ENCODE measurements around the gene KIRREL1. TPM values are rescaled to one million over a fixed set of nuclear protein-coding genes. Genes with fewer than 3 reads are reported as not detected.

Gene KIRREL1
- polyA plus RNA-seq, 1 donor (not counting 4 experiments of a cell fraction or from before 2014, with no cell fraction given): 19.7 TPM

GRCh38 chr1:158124034-158124433 lies 130.6 kb downstream of the KIRREL1 start:
- H3K27ac ChIP-seq (ENCODE audit: control insufficient read depth, insufficient read depth, low read length): peak overlapping the region; percentile 57
- FAIRE-seq (peak; percentile 83), DNase-seq (ENCODE audit: low read depth, low spot score) (peak; percentile 92)

GRCh38 chr1:158124999-158125398 lies 131.6 kb downstream of the KIRREL1 start:
- no peaks in the 10 kb centered on the region for H3K27me3 ChIP-seq (ENCODE audit: control insufficient read depth, extremely low read depth, insufficient read depth, low read length)
- no peaks in the 10 kb centered on the region for H4K20me1 ChIP-seq (ENCODE audit: control insufficient read depth, extremely low read depth, insufficient read depth, low read length)
- H3K9me3 ChIP-seq (ENCODE audit: control insufficient read depth, low read depth, low read length): no peaks in the 10 kb centered on the region
- H3K9me1 ChIP-seq (ENCODE audit: control insufficient read depth, extremely low read depth, insufficient read depth, low read length): no peaks in the 10 kb centered on the region
- dilution Hi-C loops (cut with MboI; ENCODE audit: extremely low pct_ligation_motif_present, low sequenced_read_pairs): loop anchor here (25.0 kb wide), 1 partner anchor 163 kb away; no protein-coding TSS in a partner anchor
- H3K79me2 ChIP-seq (ENCODE audit: control insufficient read depth, insufficient read depth, low read length): no peaks in the 10 kb centered on the region
- peaks cover 19% of the 10 kb centered on the region for H3K4me1 ChIP-seq (ENCODE audit: control insufficient read depth, extremely low read depth, insufficient read depth, low read length)
- TF ChIP-seq CTCF (optimal IDR thresholded peaks at IDR 0.05 in 1 of 3, IDR thresholded peaks at IDR 0.05 in 1 of 3, conservative IDR thresholded peaks at IDR 0.05 in 1 of 3; ENCODE audit: extremely low read depth in 1 of 3, insufficient read depth in 2 of 3, low read length in 3 of 3) (peak; percentile 83 to 98 (median 94)), EZH2 (IDR thresholded peaks at IDR 0.05; ENCODE audit: low read length) (no peak)
- no peak overlapping the region for H3K4me3 ChIP-seq (ENCODE audit: control insufficient read depth in 2 of 3, extremely low read depth in 1 of 3, insufficient read depth in 2 of 3, low read depth in 1 of 3, low read length in 3 of 3)
- H3K4me2 ChIP-seq (ENCODE audit: control insufficient read depth, extremely low read depth, insufficient read depth, low read depth, low read length): no peak overlapping the region
- no peak overlapping the region for H2AFZ ChIP-seq (ENCODE audit: control insufficient read depth, low read length)
- no peaks in the 10 kb centered on the region for H3K36me3 ChIP-seq (ENCODE audit: control insufficient read depth in 2 of 2, extremely low read depth in 1 of 2, insufficient read depth in 2 of 2, low read length in 2 of 2)
- DNase-seq (ENCODE audit: low read depth, low spot score) (peak; percentile 92), FAIRE-seq (peak; percentile 97)
- H3K9ac ChIP-seq (ENCODE audit: control insufficient read depth, extremely low read depth, insufficient read depth, low read length): no peak overlapping the region
- no peak overlapping the region for H3K27ac ChIP-seq (ENCODE audit: control insufficient read depth, insufficient read depth, low read length)

More at GRCh38 chr1:158124034-158124433, 130.6 kb downstream of the KIRREL1 start:
- no peak overlapping the region for H3K9ac ChIP-seq (ENCODE audit: control insufficient read depth, extremely low read depth, insufficient read depth, low read length)
- no peaks in the 10 kb centered on the region for H4K20me1 ChIP-seq (ENCODE audit: control insufficient read depth, extremely low read depth, insufficient read depth, low read length)
- dilution Hi-C loops (cut with MboI; ENCODE audit: extremely low pct_ligation_motif_present, low sequenced_read_pairs): loop anchor here (25.0 kb wide), 1 partner anchor 162 kb away; no protein-coding TSS in a partner anchor
- no peaks in the 10 kb centered on the region for H3K9me1 ChIP-seq (ENCODE audit: control insufficient read depth, extremely low read depth, insufficient read depth, low read length)
- H3K27me3 ChIP-seq (ENCODE audit: control insufficient read depth, extremely low read depth, insufficient read depth, low read length): no peaks in the 10 kb centered on the region
- H3K4me1 ChIP-seq (ENCODE audit: control insufficient read depth, extremely low read depth, insufficient read depth, low read length): peaks cover 19% of the 10 kb centered on the region
- no peaks in the 10 kb centered on the region for H3K79me2 ChIP-seq (ENCODE audit: control insufficient read depth, insufficient read depth, low read length)
- no peak overlapping the region for H3K4me3 ChIP-seq (ENCODE audit: control insufficient read depth in 2 of 3, extremely low read depth in 1 of 3, insufficient read depth in 2 of 3, low read depth in 1 of 3, low read length in 3 of 3)
- H3K9me3 ChIP-seq (ENCODE audit: control insufficient read depth, low read depth, low read length): no peaks in the 10 kb centered on the region
- no peak overlapping the region for H2AFZ ChIP-seq (ENCODE audit: control insufficient read depth, low read length)
- peak overlapping the region; percentile 39 for H3K4me2 ChIP-seq (ENCODE audit: control insufficient read depth, extremely low read depth, insufficient read depth, low read depth, low read length)
- no peak for TF ChIP-seq CTCF (optimal IDR thresholded peaks at IDR 0.05 in 1 of 3, IDR thresholded peaks at IDR 0.05 in 1 of 3, conservative IDR thresholded peaks at IDR 0.05 in 1 of 3; ENCODE audit: extremely low read depth in 1 of 3, insufficient read depth in 2 of 3, low read length in 3 of 3)
- no peak for TF ChIP-seq EZH2 (IDR thresholded peaks at IDR 0.05; ENCODE audit: low read length)
- no peaks in the 10 kb centered on the region for H3K36me3 ChIP-seq (ENCODE audit: control insufficient read depth in 2 of 2, extremely low read depth in 1 of 2, insufficient read depth in 2 of 2, low read length in 2 of 2)

All from keratinocyte (primary cell).